CD4-positive, alpha-beta memory T cell (primary cell): ENCODE results near the gene SMIM41. TPM values are rescaled to one million over a fixed set of nuclear protein-coding genes. Genes with fewer than 3 reads are reported as not detected.
A peak's percentile ranks its signal among the peaks of the same experiment; 100 is the strongest.

Source experiments
- CTCF ChIA-PET: fragments of 350-600 bp; sonication (Branson Sonifier 250); formaldehyde crosslinking; loops from one replicate; lab custom pipeline; 2021; ENCODE audit warnings: inconsistent platforms; ENCODE audit not compliant: partially characterized antibody; lab: Charles Lee
- POLR2A ChIA-PET: fragments of 350-600 bp; sonication (Branson Sonifier 250); formaldehyde crosslinking; loops from one replicate; lab custom pipeline; 2021; ENCODE audit not compliant: partially characterized antibody; lab: Charles Lee
- DNase-seq, 5 donors: peaks; one replicate each; pipeline versions ENCODE4 v3.0.0 to v3.0.0-alpha.2; 2020 to 2022; ENCODE audit warnings: mixed read lengths in 1 of 5
- H3K27ac ChIP-seq: one replicate; pipeline ENCODE4 v1.7.0; 2013; ENCODE audit warnings: low read depth, low read length
- H3K27me3 ChIP-seq: 2 replicates; pipeline ENCODE4 v1.7.0; 2013; ENCODE audit warnings: mild to moderate bottlenecking, low read length, moderate library complexity; ENCODE audit not compliant: insufficient read depth
- H3K36me3 ChIP-seq: 2 replicates; pipeline ENCODE4 v1.7.0; 2013; ENCODE audit warnings: mild to moderate bottlenecking, low read length, moderate library complexity; ENCODE audit not compliant: insufficient read depth
- H3K4me1 ChIP-seq: 2 replicates; pipeline ENCODE4 v1.7.0; 2013; ENCODE audit warnings: mild to moderate bottlenecking, low read length, moderate library complexity; ENCODE audit not compliant: insufficient read depth
- H3K4me3 ChIP-seq, 2 donors: one replicate each; pipeline ENCODE4 v1.7.0; 2013; ENCODE audit warnings: low read length in 2 of 2, mild to moderate bottlenecking in 1 of 2
- H3K9me3 ChIP-seq, 2 donors: one replicate each; pipeline ENCODE4 v1.7.0; 2013; ENCODE audit warnings: low read length in 2 of 2, control low read depth in 1 of 2; ENCODE audit not compliant: control insufficient read depth in 1 of 2
- H3K27ac Mint-ChIP-seq, 7 donors: one replicate each; pipeline ENCODE4 v1.8.0; 2020 to 2021; ENCODE audit warnings: mixed read lengths in 7 of 7, mild to moderate bottlenecking in 6 of 7, inconsistent platforms in 3 of 7, moderate library complexity in 3 of 7
- H3K27me3 Mint-ChIP-seq, 2 donors: one replicate each; pipeline ENCODE4 v1.8.0; 2020 to 2021; ENCODE audit warnings: mixed read lengths in 2 of 2
- H3K36me3 Mint-ChIP-seq, 2 donors: one replicate each; pipeline ENCODE4 v1.8.0; 2020 to 2021; ENCODE audit warnings: mixed read lengths in 2 of 2, inconsistent platforms in 1 of 2, mild to moderate bottlenecking in 1 of 2
- H3K4me1 Mint-ChIP-seq, 4 donors: one replicate each; pipeline ENCODE4 v1.8.0; 2020 to 2021; ENCODE audit warnings: mixed read lengths in 4 of 4, mild to moderate bottlenecking in 1 of 4
- H3K4me3 Mint-ChIP-seq, 8 donors: one replicate each; pipeline ENCODE4 v1.8.0; 2020 to 2021; ENCODE audit warnings: mixed read lengths in 8 of 8, mild to moderate bottlenecking in 7 of 8, moderate library complexity in 6 of 8, inconsistent platforms in 3 of 8
- H3K9me3 Mint-ChIP-seq, 8 donors: one replicate each; pipeline ENCODE4 v1.8.0; 2020 to 2021; ENCODE audit warnings: mixed read lengths in 8 of 8, mild to moderate bottlenecking in 5 of 8, inconsistent platforms in 3 of 8, moderate library complexity in 1 of 8
- intact Hi-C: fragments of 100-400 bp; cut with micrococcal nuclease; formaldehyde crosslinking; loops from one replicate; pipeline ENCODE4 v1.15.1; 2023
- polyA plus RNA-seq, 2 donors: library from polyadenylated mRNA; unstranded; fragments of 300-500 nt; fragmentation: Illumina TruSeq; gene quantifications; one replicate each; pipeline ENCODE4 v1.2.3, GENCODE V29; 2021
- total RNA-seq, 2 experiments: library from RNA; stranded (reverse); gene quantifications; one replicate each; pipeline ENCODE4 v1.2.3, GENCODE V29; 2021

SMIM41 gene
- total and polyA plus RNA-seq, 4 experiments from 2014 or later = not detected

DNA sequence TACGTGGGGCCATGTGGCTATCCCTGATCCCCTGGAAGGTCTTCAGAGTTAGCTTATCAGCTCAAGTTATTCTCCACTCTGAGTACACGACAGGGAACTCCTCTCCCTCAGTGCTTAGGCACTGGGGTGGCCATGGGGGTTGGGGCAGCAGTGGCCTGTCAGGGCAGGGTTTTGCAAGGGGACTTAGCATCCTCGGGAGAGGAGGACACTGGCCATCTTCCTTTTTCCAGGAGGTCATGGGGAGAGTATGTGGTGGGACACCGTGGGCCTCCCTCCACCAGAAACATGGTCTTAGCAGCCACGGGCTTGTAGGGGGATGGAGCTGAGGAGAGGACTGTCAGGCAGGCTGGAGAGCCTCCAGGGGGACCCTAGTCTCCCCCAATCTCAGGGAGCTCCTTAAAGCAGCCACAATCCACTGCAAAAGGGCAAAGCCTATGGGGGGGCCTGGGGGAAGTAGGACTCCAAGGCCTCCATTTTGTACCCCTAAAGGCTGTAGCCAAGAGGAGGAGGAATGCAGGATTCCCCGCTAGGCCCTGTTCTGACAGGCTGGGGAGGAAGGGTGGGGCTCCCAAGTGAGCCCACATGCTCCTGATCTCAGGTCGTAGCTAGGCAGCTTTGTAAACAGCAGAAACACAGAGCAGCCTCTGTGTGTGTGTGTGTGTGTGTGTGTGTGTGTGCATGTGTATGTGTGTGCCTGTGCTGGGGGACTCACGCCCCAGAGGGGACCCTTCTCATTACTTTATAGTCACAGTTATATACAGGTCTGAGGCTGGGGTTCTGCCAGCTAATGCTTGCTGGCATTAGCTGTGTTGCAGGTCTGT is 75.8 kb downstream of the SMIM41 start:
- Histone ChIP-seq H3K27ac (peak overlapping the region; percentile 51), H3K36me3 (no peaks in the 10 kb centered on the region), H3K4me1 (peaks cover 51% of the 10 kb centered on the region), H3K9me3 (no peaks in the 10 kb centered on the region), H3K27me3 (no peaks in the 10 kb centered on the region), H3K4me3 (no peak overlapping the region)
- ChIA-PET POLR2A (interaction anchor here (1.1 kb wide), 1 partner anchor 172 kb away, joined by 3 read pairs; no protein-coding TSS in a partner anchor), CTCF (interaction anchor here (0.8 to 6.7 kb wide), 16 partner anchors 11 to 830 kb away, joined by 3 to 76 read pairs (median 4); no protein-coding TSS in a partner anchor)
- H3K27ac Mint-ChIP-seq = peak overlapping the region; percentile 90 to 98 (median 97)
- intact Hi-C loops = loop anchor here (10.0 kb wide), 1 partner anchor 430 kb away; no protein-coding TSS in a partner anchor
- H3K9me3 Mint-ChIP-seq = no peaks in the 10 kb centered on the region
- H3K36me3 Mint-ChIP-seq = no peaks in the 10 kb centered on the region
- peak overlapping the region; percentile 34 to 72 (median 63) for H3K4me3 Mint-ChIP-seq
- H3K27me3 Mint-ChIP-seq = no peaks in the 10 kb centered on the region
- peaks cover 24 to 69% (median 40%) of the 10 kb centered on the region in 4 donors for H3K4me1 Mint-ChIP-seq
- DNase-seq = peak; percentile 77 to 88 (median 82)

DNA sequence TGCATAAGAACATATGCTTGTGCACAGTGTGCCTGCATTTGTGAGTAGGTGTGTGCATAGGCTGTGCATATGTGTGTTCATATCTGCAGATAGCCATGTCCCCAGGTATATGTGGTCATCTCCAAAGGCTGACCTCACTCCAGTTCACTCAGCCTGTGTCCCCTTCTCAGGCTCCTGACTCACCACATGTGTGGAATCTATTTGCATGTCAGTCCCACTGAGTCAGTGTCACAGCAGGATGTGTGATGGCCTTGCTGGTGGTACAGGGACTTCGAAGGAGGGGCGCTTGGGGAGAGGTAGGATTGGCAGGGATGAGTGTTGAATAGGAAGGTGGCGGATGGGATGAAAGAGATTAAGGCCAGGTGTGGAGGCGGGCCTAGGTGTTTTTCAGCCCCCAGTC is 76.8 kb downstream of the SMIM41 start:
- H3K4me3 Mint-ChIP-seq = peak overlapping the region in 3 of 8 donors; percentile 21 to 38 (median 21)
- no peaks in the 10 kb centered on the region for H3K27me3 ChIP-seq
- ChIA-PET CTCF (interaction anchor here (0.6 to 6.7 kb wide), 17 partner anchors 8 to 824 kb away, joined by 3 to 101 read pairs (median 5); no protein-coding TSS in a partner anchor), POLR2A (interaction anchor here (1.1 kb wide), 1 partner anchor 172 kb away, joined by 3 read pairs; no protein-coding TSS in a partner anchor)
- H3K36me3 Mint-ChIP-seq = no peaks in the 10 kb centered on the region
- H3K27ac ChIP-seq = peak overlapping the region; percentile 51
- no peaks in the 10 kb centered on the region for H3K9me3 Mint-ChIP-seq
- H3K27me3 Mint-ChIP-seq = no peaks in the 10 kb centered on the region
- no peaks in the 10 kb centered on the region for H3K36me3 ChIP-seq
- H3K4me1 Mint-ChIP-seq = peaks cover 28 to 70% (median 42%) of the 10 kb centered on the region in 4 donors
- H3K4me1 ChIP-seq = peaks cover 59% of the 10 kb centered on the region
- H3K4me3 ChIP-seq = no peak overlapping the region
- no peak for DNase-seq
- intact Hi-C loops = loop anchor here (1.0 to 10.0 kb wide), 4 partner anchors 122 to 723 kb away; no protein-coding TSS in a partner anchor
- no peaks in the 10 kb centered on the region for H3K9me3 ChIP-seq
- peak overlapping the region; percentile 61 to 98 (median 97) for H3K27ac Mint-ChIP-seq

DNA sequence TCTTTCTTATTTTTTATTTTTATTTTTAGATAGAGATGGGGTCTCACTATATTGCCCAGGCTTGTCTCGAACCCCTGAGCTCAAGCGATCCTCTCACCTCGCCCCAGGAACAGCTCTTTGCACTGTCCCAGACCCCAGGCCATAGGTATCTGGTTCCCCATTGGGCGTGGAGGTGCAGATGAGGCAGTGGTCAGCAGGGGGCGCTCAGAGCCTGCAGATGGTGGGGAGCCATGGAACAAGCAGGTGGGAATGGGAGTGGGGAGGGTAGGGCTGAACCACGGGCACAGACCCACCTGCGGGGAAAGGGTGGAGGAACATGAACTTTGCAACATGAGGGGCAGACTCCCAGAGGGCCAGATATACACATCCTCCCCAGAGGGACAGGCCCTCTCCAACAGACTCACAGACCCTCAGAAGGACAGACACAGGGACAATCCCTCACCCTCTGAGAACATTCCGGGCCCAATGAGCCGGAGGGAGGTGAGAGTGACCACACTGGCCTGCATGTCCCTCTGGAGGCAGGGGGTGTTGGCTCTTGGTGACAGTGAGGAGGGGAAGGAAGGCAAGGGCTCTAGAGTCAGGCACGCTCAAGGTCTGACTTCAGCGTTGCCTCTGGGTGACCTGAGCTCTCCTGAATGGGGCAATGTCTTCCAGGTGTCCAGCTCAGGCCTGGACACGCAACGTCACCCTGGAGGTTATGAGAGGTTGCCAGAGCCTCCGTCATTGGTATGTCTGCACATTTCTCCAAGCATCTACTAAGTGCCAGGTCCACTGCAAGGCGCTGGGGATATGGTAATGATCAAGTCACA is 77.5 kb downstream of the SMIM41 start:
- Histone ChIP-seq H3K36me3 (no peaks in the 10 kb centered on the region), H3K27me3 (no peaks in the 10 kb centered on the region), H3K4me1 (peaks cover 60% of the 10 kb centered on the region), H3K27ac (no peak overlapping the region), H3K4me3 (no peak overlapping the region), H3K9me3 (no peaks in the 10 kb centered on the region)
- no peaks in the 10 kb centered on the region for H3K27me3 Mint-ChIP-seq
- ChIA-PET POLR2A (interaction anchor here (1.1 kb wide), 1 partner anchor 171 kb away, joined by 3 read pairs; no protein-coding TSS in a partner anchor), CTCF (interaction anchor here (0.6 to 5.1 kb wide), 20 partner anchors 9 to 824 kb away, joined by 3 to 101 read pairs (median 5); no protein-coding TSS in a partner anchor)
- no peaks in the 10 kb centered on the region for H3K9me3 Mint-ChIP-seq
- DNase-seq = peak; percentile 67 to 73 (median 68)
- H3K4me1 Mint-ChIP-seq = peaks cover 30 to 70% (median 41%) of the 10 kb centered on the region in 4 donors
- no peaks in the 10 kb centered on the region for H3K36me3 Mint-ChIP-seq
- peak overlapping the region in 6 of 7 donors; percentile 48 to 98 (median 97) for H3K27ac Mint-ChIP-seq
- intact Hi-C loops = loop anchor here (1.0 to 10.0 kb wide), 4 partner anchors 122 to 722 kb away; no protein-coding TSS in a partner anchor
- peak overlapping the region in 1 of 8 donors; percentile 21 for H3K4me3 Mint-ChIP-seq

DNA sequence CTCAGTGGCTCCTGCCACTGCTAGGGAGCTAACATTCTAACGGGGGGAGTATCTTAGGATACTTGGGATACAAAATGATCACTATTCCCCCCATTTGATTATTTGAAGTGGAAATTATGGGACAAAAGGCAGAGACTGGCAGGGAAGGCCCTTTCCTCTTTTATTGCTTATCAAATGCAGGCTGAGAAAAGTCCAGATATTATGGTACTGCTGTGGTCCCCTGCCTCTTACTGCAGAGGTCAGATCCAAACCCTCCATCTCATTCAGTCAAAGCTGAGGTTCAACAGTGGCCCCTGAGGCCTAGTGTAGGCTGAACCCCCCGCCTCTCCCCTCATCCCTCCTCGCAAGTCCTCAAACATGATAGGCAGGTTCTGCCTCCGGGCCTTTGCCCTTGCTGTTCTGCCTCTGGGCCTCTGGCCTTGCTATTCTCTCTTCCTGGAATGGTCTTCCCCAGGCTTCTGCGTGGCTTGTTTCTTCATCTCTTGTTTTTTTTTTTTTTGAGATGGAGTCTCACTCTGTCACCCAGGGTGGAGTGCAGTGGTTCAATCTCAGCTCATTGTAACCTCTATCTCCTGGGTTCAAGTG is 78.2 kb downstream of the SMIM41 start:
- POLR2A ChIA-PET = interaction anchor here (0.9 kb wide), 1 partner anchor 170 kb away, joined by 5 read pairs; no protein-coding TSS in a partner anchor
- Histone ChIP-seq H3K9me3 (no peaks in the 10 kb centered on the region), H3K36me3 (no peaks in the 10 kb centered on the region), H3K27ac (no peak overlapping the region), H3K4me1 (peaks cover 64% of the 10 kb centered on the region), H3K4me3 (no peak overlapping the region), H3K27me3 (no peaks in the 10 kb centered on the region)
- no peak for DNase-seq
- CTCF ChIA-PET = interaction anchor here (1.0 to 5.1 kb wide), 17 partner anchors 10 to 822 kb away, joined by 3 to 101 read pairs (median 5); no protein-coding TSS in a partner anchor
- peak overlapping the region in 5 of 7 donors; percentile 61 to 98 (median 70) for H3K27ac Mint-ChIP-seq
- intact Hi-C loops = loop anchor here (2.0 to 10.0 kb wide), 2 partner anchors 121 to 427 kb away; no protein-coding TSS in a partner anchor
- no peaks in the 10 kb centered on the region for H3K9me3 Mint-ChIP-seq
- no peaks in the 10 kb centered on the region for H3K36me3 Mint-ChIP-seq
- no peaks in the 10 kb centered on the region for H3K27me3 Mint-ChIP-seq
- H3K4me1 Mint-ChIP-seq = peaks cover 33 to 76% (median 43%) of the 10 kb centered on the region in 4 donors
- no peak overlapping the region for H3K4me3 Mint-ChIP-seq

Other genes starting within 250 kb of the SMIM41 start
- gene FIGNL2, start 231.0 kb upstream of the SMIM41 start, total RNA-seq = 1 to 10 TPM; 1.2 to 1.5 TPM
- under 1 TPM in 1 of 2 donors, not detected in 1; 0.10 TPM for gene FIGNL2, start 231.0 kb upstream of the SMIM41 start, polyA plus RNA-seq
- not detected for gene ANKRD33, start 191.6 kb upstream of the SMIM41 start, total RNA-seq
- gene ANKRD33, start 191.6 kb upstream of the SMIM41 start, polyA plus RNA-seq = not detected
- under 1 TPM; 0.15 to 0.83 TPM for gene ACVRL1, start 172.2 kb upstream of the SMIM41 start, total RNA-seq
- gene ACVRL1, start 172.2 kb upstream of the SMIM41 start, polyA plus RNA-seq = not detected
- 10 to 100 TPM; 10.8 to 12.6 TPM for gene ACVR1B, start 128.0 kb upstream of the SMIM41 start, total RNA-seq
- 1 to 10 TPM in 1 of 2 donors, under 1 TPM in 1; 0.42 to 2.5 TPM for gene ACVR1B, start 128.0 kb upstream of the SMIM41 start, polyA plus RNA-seq
- 10 to 100 TPM; 30.5 to 31.7 TPM for gene TAMALIN, start 72.8 kb upstream of the SMIM41 start, total RNA-seq
- 1 to 10 TPM; 1.2 to 5.3 TPM for gene TAMALIN, start 72.8 kb upstream of the SMIM41 start, polyA plus RNA-seq
- gene NR4A1, start 28.3 kb upstream of the SMIM41 start, total RNA-seq = 1 to 10 TPM; 1.1 to 1.3 TPM
- 1 to 10 TPM; 1.2 to 1.3 TPM for gene NR4A1, start 28.3 kb upstream of the SMIM41 start, polyA plus RNA-seq
- gene ATG101, start 9.7 kb upstream of the SMIM41 start, total RNA-seq = 10 to 100 TPM; 24.4 to 27.0 TPM
- gene ATG101, start 9.7 kb upstream of the SMIM41 start, polyA plus RNA-seq = 10 to 100 TPM; 22.2 to 27.1 TPM
- gene KRT80, start 112.3 kb downstream of the SMIM41 start, total RNA-seq = not detected
- not detected for gene KRT80, start 112.3 kb downstream of the SMIM41 start, polyA plus RNA-seq
- not detected for gene KRT7, start 153.5 kb downstream of the SMIM41 start, total RNA-seq
- not detected for gene KRT7, start 153.5 kb downstream of the SMIM41 start, polyA plus RNA-seq
- not detected for gene KRT86, start 194.9 kb downstream of the SMIM41 start, total RNA-seq
- gene KRT86, start 194.9 kb downstream of the SMIM41 start, polyA plus RNA-seq = not detected
- not detected for gene KRT81, start 211.8 kb downstream of the SMIM41 start, total RNA-seq
- gene KRT81, start 211.8 kb downstream of the SMIM41 start, polyA plus RNA-seq = not detected
- not detected for gene KRT83, start 241.7 kb downstream of the SMIM41 start, total RNA-seq
- not detected for gene KRT83, start 241.7 kb downstream of the SMIM41 start, polyA plus RNA-seq